OCI-M2 (cell line): ENCODE measurements around the gene GH1.
"Not testable (repeated sequence)": the region's sequence is repeated elsewhere in the genome, so short reads cannot be mapped to it uniquely, and the experiment has no call there.

Experiments used
- DNase-seq: peaks from one replicate; lab custom pipeline; 2025; ENCODE audit not compliant: unreplicated experiment; lab: John Stamatoyannopoulos, UW

Gene GH1

GRCh38 chr17:63898899-63899798 lies 19.5 kb downstream of the GH1 start:
- DNase-seq: not testable (repeated sequence)

- not testable (repeated sequence) for DNase-seq
These were observed 21.9 kb downstream of the GH1 start, which contains the start of gene CSH1 for GRCh38 chr17:63896524-63897354. CSH1 (minus strand) TSS chr17:63896574; CDS start chr17:63896511, 63 bp downstream.

- DNase-seq: not testable (repeated sequence)
These were observed 23.8 kb downstream of the GH1 start for GRCh38 chr17:63894821-63895220.

GRCh38 chr17:63894021-63894420 lies 24.6 kb downstream of the GH1 start:
- not testable (repeated sequence) for DNase-seq

- DNase-seq: not testable (repeated sequence)
These were observed 26.2 kb downstream of the GH1 start for GRCh38 chr17:63892316-63893037.

GRCh38 chr17:63889026-63889848 lies 29.4 kb downstream of the GH1 start:
- not testable (repeated sequence) for DNase-seq

- not testable (repeated sequence) for DNase-seq
These were observed 33.5 kb downstream of the GH1 start for GRCh38 chr17:63885119-63885518.

GRCh38 chr17:63882626-63883126 lies 36.0 kb downstream of the GH1 start:
- not testable (repeated sequence) for DNase-seq

GRCh38 chr17:63881935-63882601 lies 36.6 kb downstream of the GH1 start, which contains the start of gene GH2:
GH2 (minus strand) TSS chr17:63881944; CDS start chr17:63881801, 143 bp downstream.
- no peak for DNase-seq

GRCh38 chr17:63881337-63881736 lies 37.3 kb downstream of the GH1 start:
- not testable (repeated sequence) for DNase-seq

- no peak for DNase-seq
These were observed 37.9 kb downstream of the GH1 start for GRCh38 chr17:63880706-63881105.

GRCh38 chr17:63878413-63878812 lies 40.2 kb downstream of the GH1 start:
- not testable (repeated sequence) for DNase-seq

GRCh38 chr17:63874693-63875092 lies 43.9 kb downstream of the GH1 start:
- DNase-seq: not testable (repeated sequence)

- DNase-seq: not testable (repeated sequence)
These were observed 44.5 kb downstream of the GH1 start for GRCh38 chr17:63874061-63874626.

- DNase-seq: not testable (repeated sequence)
These were observed 45.1 kb downstream of the GH1 start, which contains the start of gene CSH2 for GRCh38 chr17:63873577-63873976. CSH2 (minus strand) TSS chr17:63873677; CDS start chr17:63873614, 63 bp downstream.

- DNase-seq: not testable (repeated sequence)
These were observed 46.8 kb downstream of the GH1 start for GRCh38 chr17:63871646-63872365.

GRCh38 chr17:63870292-63870665 lies 48.4 kb downstream of the GH1 start:
- DNase-seq: not testable (repeated sequence)
